T-helper 22 cell (primary cell): Measurements from ENCODE around the gene KCTD21.

ENCODE experiments used
- DNase-seq: peaks from one replicate; pipeline ENCODE4 v3.0.0-alpha.2; 2020; ENCODE audit warnings: low read depth

Gene KCTD21

GRCh38 chr11:78200553-78200952 is 12.1 kb upstream of the KCTD21 start:
- no peak for DNase-seq

GRCh38 chr11:78200061-78200460 is 11.6 kb upstream of the KCTD21 start:
- no peak for DNase-seq

- no peak for DNase-seq
Observed at GRCh38 chr11:78199653-78200015, 11.2 kb upstream of the KCTD21 start.

GRCh38 chr11:78199015-78199652 is 10.7 kb upstream of the KCTD21 start:
- no peak for DNase-seq

- no peak for DNase-seq
Observed at GRCh38 chr11:78197816-78198215, 9.4 kb upstream of the KCTD21 start.

GRCh38 chr11:78196661-78197091 is 8.2 kb upstream of the KCTD21 start:
- no peak for DNase-seq

- DNase-seq = no peak
Observed at GRCh38 chr11:78195917-78196560, 7.6 kb upstream of the KCTD21 start.

GRCh38 chr11:78194490-78194889 is 6.1 kb upstream of the KCTD21 start:
- DNase-seq = no peak

GRCh38 chr11:78193806-78194205 is 5.4 kb upstream of the KCTD21 start:
- DNase-seq = no peak

- DNase-seq = peak; percentile 16
Observed at GRCh38 chr11:78192911-78193351, 4.5 kb upstream of the KCTD21 start.

- DNase-seq = no peak
Observed at GRCh38 chr11:78192223-78192719, 3.8 kb upstream of the KCTD21 start.

- no peak for DNase-seq
Observed at GRCh38 chr11:78190871-78191538, 2.6 kb upstream of the KCTD21 start.

GRCh38 chr11:78190374-78190773 is 1.9 kb upstream of the KCTD21 start:
- no peak for DNase-seq

GRCh38 chr11:78189851-78190250 is 1.4 kb upstream of the KCTD21 start:
- DNase-seq = no peak

GRCh38 chr11:78189174-78189724 is 823 bp upstream of the KCTD21 start:
- DNase-seq = no peak

- peak; percentile 57 for DNase-seq
Observed at GRCh38 chr11:78187366-78188285, 800 bp downstream of the KCTD21 start.

- no peak for DNase-seq
Observed at GRCh38 chr11:78181185-78181584, 7.2 kb downstream of the KCTD21 start.

GRCh38 chr11:78180751-78181150 is 7.7 kb downstream of the KCTD21 start:
- no peak for DNase-seq

GRCh38 chr11:78179459-78180071 is 8.9 kb downstream of the KCTD21 start:
- DNase-seq = no peak

GRCh38 chr11:78177216-78177615 is 11.2 kb downstream of the KCTD21 start:
- DNase-seq = no peak

GRCh38 chr11:78176605-78177141 is 11.8 kb downstream of the KCTD21 start:
- no peak for DNase-seq
